ENCODE results near the gene ERP44.
A peak's percentile ranks its signal among the peaks of the same experiment; 100 is the strongest.
"Not testable (repeated sequence)": the region's sequence is repeated elsewhere in the genome, so short reads cannot be mapped to it uniquely, and the experiment has no call there.

Gene ERP44

DNA sequence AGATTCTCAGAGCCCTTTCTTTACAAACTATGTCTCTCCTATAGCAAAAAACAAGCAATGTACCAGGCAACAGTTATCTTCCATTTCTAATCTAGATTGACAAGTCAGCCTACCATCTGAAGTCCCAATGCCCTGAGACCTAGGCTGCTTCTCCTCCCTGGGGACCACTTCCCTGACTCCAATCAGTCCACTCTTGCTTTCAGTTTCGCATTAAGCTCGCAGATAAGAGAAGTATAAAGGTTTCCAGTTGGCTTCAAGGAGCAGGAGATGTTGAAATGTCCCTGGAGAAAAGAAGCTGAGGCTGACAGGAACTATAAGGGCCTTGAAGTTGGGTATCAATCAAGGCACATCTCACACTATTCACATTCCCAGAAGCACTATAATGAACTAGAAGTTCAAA, 32.3 kb downstream of the ERP44 start:
- Histone ChIP-seq H3K27me3 (replicated peaks; ENCODE audit: insufficient read depth, low read length) (no peaks in the 10 kb centered on the region), H2AFZ (ENCODE audit: low read length) (no peak overlapping the region), H3F3A (ENCODE audit: insufficient read depth, low read length) (0 out of 2 replicates have a peak, but pooled peaks cover 5% of the 10 kb centered on the region), H3K4me1 (ENCODE audit: low read length) (peaks cover 10% of the 10 kb centered on the region; the same call in 1 of the 2 replicates), H3K79me2 (ENCODE audit: low read length) (peaks cover 61% of the 10 kb centered on the region), H3K27ac (ENCODE audit: low read length) (peak overlapping the region; percentile 7; the same call in 1 of the 2 replicates), H3K4me3 (ENCODE audit: low read length) (no peak overlapping the region), H3K4me2 (ENCODE audit: low read depth, low read length) (peak overlapping the region; percentile 13; the same call in 1 of the 2 replicates), H3K9ac (ENCODE audit: low read length) (no peak overlapping the region), H4K20me1 (ENCODE audit: insufficient read depth, low read length) (no peaks in the 10 kb centered on the region), H3K9me2 (replicated peaks; ENCODE audit: insufficient read depth, low read length) (no peaks in the 10 kb centered on the region), H3K36me3 (replicated peaks; ENCODE audit: insufficient read depth, low read length) (no peaks in the 10 kb centered on the region), H3K9me3 (replicated peaks; ENCODE audit: insufficient read depth, low read length) (no peaks in the 10 kb centered on the region)
- DNase-seq, result peak; percentile 27
- no peak for TF ChIP-seq EZH2phosphoT487 (IDR thresholded peaks at IDR 0.05; ENCODE audit: low read length)
- TF ChIP-seq, protein P1, sequence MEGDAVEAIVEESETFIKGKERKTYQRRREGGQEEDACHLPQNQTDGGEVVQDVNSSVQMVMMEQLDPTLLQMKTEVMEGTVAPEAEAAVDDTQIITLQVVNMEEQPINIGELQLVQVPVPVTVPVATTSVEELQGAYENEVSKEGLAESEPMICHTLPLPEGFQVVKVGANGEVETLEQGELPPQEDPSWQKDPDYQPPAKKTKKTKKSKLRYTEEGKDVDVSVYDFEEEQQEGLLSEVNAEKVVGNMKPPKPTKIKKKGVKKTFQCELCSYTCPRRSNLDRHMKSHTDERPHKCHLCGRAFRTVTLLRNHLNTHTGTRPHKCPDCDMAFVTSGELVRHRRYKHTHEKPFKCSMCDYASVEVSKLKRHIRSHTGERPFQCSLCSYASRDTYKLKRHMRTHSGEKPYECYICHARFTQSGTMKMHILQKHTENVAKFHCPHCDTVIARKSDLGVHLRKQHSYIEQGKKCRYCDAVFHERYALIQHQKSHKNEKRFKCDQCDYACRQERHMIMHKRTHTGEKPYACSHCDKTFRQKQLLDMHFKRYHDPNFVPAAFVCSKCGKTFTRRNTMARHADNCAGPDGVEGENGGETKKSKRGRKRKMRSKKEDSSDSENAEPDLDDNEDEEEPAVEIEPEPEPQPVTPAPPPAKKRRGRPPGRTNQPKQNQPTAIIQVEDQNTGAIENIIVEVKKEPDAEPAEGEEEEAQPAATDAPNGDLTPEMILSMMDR (IDR thresholded peaks at IDR 0.05; ENCODE audit: low read length), result no peak
- TF ChIP-seq EZH2 (optimal IDR thresholded peaks at IDR 0.05; ENCODE audit: low read depth, low read length), result no peak

- no peaks in the 10 kb centered on the region for H3K9me2 ChIP-seq (replicated peaks; ENCODE audit: insufficient read depth, low read length)
- H3K27me3 ChIP-seq (replicated peaks; ENCODE audit: insufficient read depth, low read length), result no peaks in the 10 kb centered on the region
- H3K9me3 ChIP-seq (replicated peaks; ENCODE audit: insufficient read depth, low read length), result no peaks in the 10 kb centered on the region
- H3K9ac ChIP-seq (ENCODE audit: low read length), result no peak overlapping the region
- no peak for DNase-seq
- peaks cover 57% of the 10 kb centered on the region for H3K79me2 ChIP-seq (ENCODE audit: low read length)
- H3K4me3 ChIP-seq (ENCODE audit: low read length), result no peak overlapping the region
- H3K4me1 ChIP-seq (ENCODE audit: low read length), result peaks cover 14% of the 10 kb centered on the region
- TF ChIP-seq EZH2phosphoT487 (IDR thresholded peaks at IDR 0.05; ENCODE audit: low read length) (no peak), EZH2 (optimal IDR thresholded peaks at IDR 0.05; ENCODE audit: low read depth, low read length) (no peak)
- TF ChIP-seq, protein P1 (IDR thresholded peaks at IDR 0.05; ENCODE audit: low read length), result no peak
- no peak overlapping the region for H3K27ac ChIP-seq (ENCODE audit: low read length)
- H2AFZ ChIP-seq (ENCODE audit: low read length), result no peak overlapping the region
- H3K4me2 ChIP-seq (ENCODE audit: low read depth, low read length), result no peak overlapping the region
- H3F3A ChIP-seq (ENCODE audit: insufficient read depth, low read length), result peaks cover 10% of the 10 kb centered on the region
- H3K36me3 ChIP-seq (replicated peaks; ENCODE audit: insufficient read depth, low read length), result no peaks in the 10 kb centered on the region
- no peaks in the 10 kb centered on the region for H4K20me1 ChIP-seq (ENCODE audit: insufficient read depth, low read length)
Measured at GRCh38 chr9:100064872-100065581, 33.8 kb downstream of the ERP44 start.

- no peak overlapping the region for H3K9ac ChIP-seq (ENCODE audit: low read length)
- H2AFZ ChIP-seq (ENCODE audit: low read length), result no peak overlapping the region
- H3K9me3 ChIP-seq (replicated peaks; ENCODE audit: insufficient read depth, low read length), result no peaks in the 10 kb centered on the region
- no peaks in the 10 kb centered on the region for H3K36me3 ChIP-seq (replicated peaks; ENCODE audit: insufficient read depth, low read length)
- H3K9me2 ChIP-seq (replicated peaks; ENCODE audit: insufficient read depth, low read length), result no peaks in the 10 kb centered on the region
- peaks cover 28% of the 10 kb centered on the region for H3F3A ChIP-seq (ENCODE audit: insufficient read depth, low read length)
- no peaks in the 10 kb centered on the region for H4K20me1 ChIP-seq (ENCODE audit: insufficient read depth, low read length)
- peaks cover 51% of the 10 kb centered on the region for H3K79me2 ChIP-seq (ENCODE audit: low read length)
- no peaks in the 10 kb centered on the region for H3K27me3 ChIP-seq (replicated peaks; ENCODE audit: insufficient read depth, low read length)
- H3K4me1 ChIP-seq (ENCODE audit: low read length), result peaks cover 30% of the 10 kb centered on the region
- no peak overlapping the region for H3K27ac ChIP-seq (ENCODE audit: low read length)
- H3K4me3 ChIP-seq (ENCODE audit: low read length), result no peak overlapping the region
- H3K4me2 ChIP-seq (ENCODE audit: low read depth, low read length), result no peak overlapping the region
- TF ChIP-seq, protein P1 (IDR thresholded peaks at IDR 0.05; ENCODE audit: low read length), result no peak
- TF ChIP-seq EZH2 (optimal IDR thresholded peaks at IDR 0.05; ENCODE audit: low read depth, low read length) (no peak), EZH2phosphoT487 (IDR thresholded peaks at IDR 0.05; ENCODE audit: low read length) (no peak)
- no peak for DNase-seq
Measured at GRCh38 chr9:100063185-100063584, 35.6 kb downstream of the ERP44 start.

DNA sequence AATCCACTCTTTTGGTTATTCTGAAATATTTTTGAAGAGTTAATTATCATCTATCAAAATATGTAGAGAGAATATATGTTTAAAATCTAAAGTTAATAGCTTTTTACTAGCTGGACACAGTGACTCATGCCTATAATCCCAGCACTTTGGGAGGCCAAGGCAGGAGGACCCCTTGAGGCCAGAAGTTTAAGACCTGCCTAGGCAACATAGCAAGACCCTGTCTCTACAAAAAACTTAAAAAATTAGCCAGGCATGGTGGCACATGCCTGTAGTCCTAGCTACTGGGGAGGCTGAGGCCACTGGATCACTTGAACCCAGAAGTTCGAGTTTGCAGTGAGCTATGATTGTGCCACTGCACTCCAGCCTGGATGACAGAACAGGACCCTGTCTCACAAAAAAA, 36.1 kb downstream of the ERP44 start:
- not testable (repeated sequence) for H3K4me2 ChIP-seq (ENCODE audit: low read depth, low read length); H3K4me3 ChIP-seq (ENCODE audit: low read length); H2AFZ ChIP-seq (ENCODE audit: low read length); H4K20me1 ChIP-seq (ENCODE audit: insufficient read depth, low read length); H3K9me3 ChIP-seq (replicated peaks; ENCODE audit: insufficient read depth, low read length); H3K9me2 ChIP-seq (replicated peaks; ENCODE audit: insufficient read depth, low read length); H3K9ac ChIP-seq (ENCODE audit: low read length); H3K27ac ChIP-seq (ENCODE audit: low read length); DNase-seq; H3K27me3 ChIP-seq (replicated peaks; ENCODE audit: insufficient read depth, low read length); H3K36me3 ChIP-seq (replicated peaks; ENCODE audit: insufficient read depth, low read length)
- Histone ChIP-seq H3F3A (ENCODE audit: insufficient read depth, low read length) (peaks cover 30% of the 10 kb centered on the region), H3K4me1 (ENCODE audit: low read length) (peaks cover 35% of the 10 kb centered on the region), H3K79me2 (ENCODE audit: low read length) (peaks cover 56% of the 10 kb centered on the region)
